Cardiac fibroblast (primary cell): Measurements from ENCODE around the gene SHCBP1.

Source experiments
- DNase-seq, 2 donors: peaks; one replicate each; pipeline versions ENCODE4 v3.0.0 to v3.0.0-alpha.2; 2010; ENCODE audit warnings: low read depth in 2 of 2
- H3K4me3 ChIP-seq, 2 donors: replicated peaks in 1 of 2; 1 replicate in 1 of 2; 2 replicates in 1 of 2; pipeline ENCODE4 v1.5.1; 2011; ENCODE audit warnings: low read depth in 2 of 2, low read length in 2 of 2, mild to moderate bottlenecking in 2 of 2, moderate library complexity in 1 of 2
- TF ChIP-seq, protein P1 (sequence below): IDR thresholded peaks from one replicate; pipeline ENCODE4 v1.5.1; 2011; ENCODE audit warnings: low read depth, mild to moderate bottlenecking, low read length, inconsistent platforms

Gene SHCBP1

DNA sequence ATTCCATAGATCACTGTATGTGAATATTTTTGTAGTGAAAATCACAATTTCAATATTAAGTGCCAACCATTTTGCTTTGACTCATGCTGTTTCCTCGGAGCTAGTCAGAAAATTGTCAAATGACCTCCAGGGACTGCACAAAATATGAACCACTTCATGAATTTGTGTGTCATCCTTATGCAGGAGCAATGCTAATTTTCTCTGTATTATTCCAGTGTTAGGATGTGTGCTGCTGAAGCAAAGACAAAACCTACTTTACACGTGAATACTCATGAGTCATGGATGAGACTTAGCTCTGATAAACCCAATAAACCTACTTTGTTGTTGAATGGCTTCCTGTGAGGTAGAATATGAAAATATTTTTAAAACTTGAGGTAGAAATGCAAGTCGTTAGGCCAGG, 65.2 kb downstream of the SHCBP1 start:
- H3K4me3 ChIP-seq, result no peak overlapping the region
- TF ChIP-seq, protein P1, sequence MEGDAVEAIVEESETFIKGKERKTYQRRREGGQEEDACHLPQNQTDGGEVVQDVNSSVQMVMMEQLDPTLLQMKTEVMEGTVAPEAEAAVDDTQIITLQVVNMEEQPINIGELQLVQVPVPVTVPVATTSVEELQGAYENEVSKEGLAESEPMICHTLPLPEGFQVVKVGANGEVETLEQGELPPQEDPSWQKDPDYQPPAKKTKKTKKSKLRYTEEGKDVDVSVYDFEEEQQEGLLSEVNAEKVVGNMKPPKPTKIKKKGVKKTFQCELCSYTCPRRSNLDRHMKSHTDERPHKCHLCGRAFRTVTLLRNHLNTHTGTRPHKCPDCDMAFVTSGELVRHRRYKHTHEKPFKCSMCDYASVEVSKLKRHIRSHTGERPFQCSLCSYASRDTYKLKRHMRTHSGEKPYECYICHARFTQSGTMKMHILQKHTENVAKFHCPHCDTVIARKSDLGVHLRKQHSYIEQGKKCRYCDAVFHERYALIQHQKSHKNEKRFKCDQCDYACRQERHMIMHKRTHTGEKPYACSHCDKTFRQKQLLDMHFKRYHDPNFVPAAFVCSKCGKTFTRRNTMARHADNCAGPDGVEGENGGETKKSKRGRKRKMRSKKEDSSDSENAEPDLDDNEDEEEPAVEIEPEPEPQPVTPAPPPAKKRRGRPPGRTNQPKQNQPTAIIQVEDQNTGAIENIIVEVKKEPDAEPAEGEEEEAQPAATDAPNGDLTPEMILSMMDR, result no peak
- DNase-seq, result peak in 1 of 2 donors; percentile 31

DNA sequence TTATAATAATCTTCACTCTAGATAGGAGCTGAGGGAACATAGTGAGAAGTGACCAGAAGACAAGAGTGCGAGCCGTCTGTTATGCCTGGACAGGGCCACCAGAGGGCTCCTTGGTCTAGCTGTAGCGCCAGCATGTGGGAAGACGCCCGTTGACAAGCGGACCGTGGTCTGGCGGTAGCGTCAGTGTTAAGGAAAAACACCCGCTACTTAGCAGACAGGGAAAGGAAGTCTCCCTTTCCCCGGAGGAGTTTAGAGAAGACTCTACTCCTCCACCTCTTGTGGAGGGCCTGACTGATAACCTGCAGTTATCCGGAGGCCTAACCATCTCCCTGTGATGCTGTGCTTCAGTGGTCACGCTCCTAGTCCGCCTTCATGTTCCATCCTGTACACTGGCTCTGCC, 66.7 kb downstream of the SHCBP1 start:
- TF ChIP-seq, protein P1, result peak; percentile 96
- peak overlapping the region; percentile 11 to 34 for H3K4me3 ChIP-seq
- DNase-seq, result peak; percentile 84 to 85

DNA sequence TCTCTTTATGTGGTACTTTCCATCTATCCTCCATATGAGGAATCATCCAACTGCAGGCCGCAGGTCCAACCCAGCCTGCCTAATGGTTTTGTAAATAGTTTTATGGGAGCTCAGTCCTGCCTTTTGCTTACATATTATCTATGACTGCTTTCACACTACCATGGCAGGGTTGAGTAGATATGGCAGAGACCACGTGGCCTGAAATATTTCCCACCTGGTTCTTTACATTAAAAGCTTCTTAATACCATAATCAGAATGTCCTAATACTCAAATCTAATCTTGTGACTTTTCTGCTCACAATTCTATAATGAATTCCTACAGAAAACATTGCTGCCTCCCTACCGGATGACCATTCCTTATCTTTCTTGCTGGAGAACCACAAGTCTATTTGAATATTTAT, 71.7 kb downstream of the SHCBP1 start:
- DNase-seq, result no peak
- no peak overlapping the region for H3K4me3 ChIP-seq
- TF ChIP-seq, protein P1, result no peak
